Thyroid gland (tissue), 4 donors: ENCODE results near the gene DNAJC30.

Experiments
- POLR2A ChIP-seq, 2 donors: fragments of 450-650 bp; IDR thresholded peaks; one replicate each; pipeline ENCODE4 v1.6.1; 2017; ENCODE audit warnings: antibody characterized with exemption in 2 of 2, mild to moderate bottlenecking in 2 of 2, moderate library complexity in 1 of 2
- TF ChIP-seq, protein P1 (sequence below), 6 experiments: fragments of 200-600 bp in 3 of 6; fragments of 450-650 bp in 3 of 6; sonication (generic) in 3 of 6; IDR thresholded peaks; one replicate each; pipeline ENCODE4 v1.5.1; 2016 to 2019; ENCODE audit warnings: antibody characterized with exemption in 6 of 6, mild to moderate bottlenecking in 2 of 6, inconsistent platforms in 1 of 6, moderate library complexity in 1 of 6

DNA sequence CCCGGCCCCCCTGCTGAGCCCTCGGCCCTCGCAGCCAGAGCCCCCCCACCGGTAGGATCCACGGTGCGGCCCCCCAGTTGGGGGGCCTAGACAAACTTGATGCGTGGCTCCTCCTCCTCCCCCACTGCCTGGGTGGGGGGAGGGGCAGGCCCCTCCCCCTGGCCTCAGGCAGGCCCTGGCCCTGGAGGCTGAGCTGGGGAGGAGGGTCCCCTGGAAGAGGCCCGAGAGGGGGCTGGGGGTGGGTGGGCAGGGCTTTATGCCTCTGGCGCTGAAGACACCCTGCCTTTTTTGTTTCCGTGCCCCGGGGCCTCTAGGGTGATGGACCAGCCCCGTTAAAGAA lies 12.0 kb downstream of the DNAJC30 start:
- TF ChIP-seq, protein P1, sequence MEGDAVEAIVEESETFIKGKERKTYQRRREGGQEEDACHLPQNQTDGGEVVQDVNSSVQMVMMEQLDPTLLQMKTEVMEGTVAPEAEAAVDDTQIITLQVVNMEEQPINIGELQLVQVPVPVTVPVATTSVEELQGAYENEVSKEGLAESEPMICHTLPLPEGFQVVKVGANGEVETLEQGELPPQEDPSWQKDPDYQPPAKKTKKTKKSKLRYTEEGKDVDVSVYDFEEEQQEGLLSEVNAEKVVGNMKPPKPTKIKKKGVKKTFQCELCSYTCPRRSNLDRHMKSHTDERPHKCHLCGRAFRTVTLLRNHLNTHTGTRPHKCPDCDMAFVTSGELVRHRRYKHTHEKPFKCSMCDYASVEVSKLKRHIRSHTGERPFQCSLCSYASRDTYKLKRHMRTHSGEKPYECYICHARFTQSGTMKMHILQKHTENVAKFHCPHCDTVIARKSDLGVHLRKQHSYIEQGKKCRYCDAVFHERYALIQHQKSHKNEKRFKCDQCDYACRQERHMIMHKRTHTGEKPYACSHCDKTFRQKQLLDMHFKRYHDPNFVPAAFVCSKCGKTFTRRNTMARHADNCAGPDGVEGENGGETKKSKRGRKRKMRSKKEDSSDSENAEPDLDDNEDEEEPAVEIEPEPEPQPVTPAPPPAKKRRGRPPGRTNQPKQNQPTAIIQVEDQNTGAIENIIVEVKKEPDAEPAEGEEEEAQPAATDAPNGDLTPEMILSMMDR (IDR thresholded peaks at IDR 0.05), result no peak
- no peak for TF ChIP-seq POLR2A (IDR thresholded peaks at IDR 0.05)
